Hepatic stellate cell (primary cell): ENCODE results near the gene LRMDA.

Source experiments
- DNase-seq: peaks from one replicate; pipeline ENCODE4 v3.0.0; 2011; ENCODE audit warnings: low spot score

LRMDA gene

GRCh38 chr10:76306856-76307255 lies 875.4 kb downstream of the LRMDA start:
- no peak for DNase-seq

- DNase-seq = no peak
Measured at GRCh38 chr10:76309070-76309469, 877.6 kb downstream of the LRMDA start.

DNA sequence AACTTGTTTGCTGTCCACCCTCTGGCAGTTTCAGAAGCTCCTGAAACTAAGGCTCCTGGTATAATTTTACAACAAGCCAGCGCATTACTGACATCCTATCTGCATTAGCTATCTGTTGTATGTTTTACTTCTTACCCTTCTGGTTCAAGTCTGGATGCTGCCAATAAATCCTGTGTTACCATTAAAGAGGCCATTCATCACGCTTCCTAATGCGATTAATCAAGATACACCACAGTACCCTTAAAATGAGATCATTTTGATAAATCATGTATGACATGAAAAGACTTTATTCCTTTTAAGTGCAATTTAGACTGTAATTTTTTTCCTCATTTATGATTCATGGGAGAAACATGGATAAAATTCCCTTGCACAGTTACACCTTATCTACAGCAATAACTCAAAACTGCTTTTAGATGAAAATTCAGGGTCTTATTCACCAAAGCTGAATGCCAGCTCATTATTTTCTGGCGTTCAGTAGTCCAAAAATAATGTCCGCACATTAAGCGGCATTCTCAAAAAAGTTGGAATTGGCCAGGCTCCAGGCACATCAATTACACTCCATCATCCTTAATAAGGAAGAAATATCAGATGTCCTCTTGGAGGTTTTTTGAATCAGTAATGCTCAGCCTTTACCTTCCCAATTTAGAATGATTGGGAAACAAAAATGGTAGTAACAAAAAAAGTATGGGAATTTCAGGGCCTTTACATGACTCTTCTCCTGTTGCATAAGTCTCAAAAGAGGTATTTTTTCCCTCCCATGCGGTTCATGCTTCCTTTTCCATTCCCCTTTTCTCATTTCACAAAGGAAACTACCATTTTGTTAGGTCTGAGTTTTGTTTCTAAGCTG lies 878.5 kb downstream of the LRMDA start:
- no peak for DNase-seq

- DNase-seq = no peak
Measured at GRCh38 chr10:76310588-76311080, 879.2 kb downstream of the LRMDA start.

DNA sequence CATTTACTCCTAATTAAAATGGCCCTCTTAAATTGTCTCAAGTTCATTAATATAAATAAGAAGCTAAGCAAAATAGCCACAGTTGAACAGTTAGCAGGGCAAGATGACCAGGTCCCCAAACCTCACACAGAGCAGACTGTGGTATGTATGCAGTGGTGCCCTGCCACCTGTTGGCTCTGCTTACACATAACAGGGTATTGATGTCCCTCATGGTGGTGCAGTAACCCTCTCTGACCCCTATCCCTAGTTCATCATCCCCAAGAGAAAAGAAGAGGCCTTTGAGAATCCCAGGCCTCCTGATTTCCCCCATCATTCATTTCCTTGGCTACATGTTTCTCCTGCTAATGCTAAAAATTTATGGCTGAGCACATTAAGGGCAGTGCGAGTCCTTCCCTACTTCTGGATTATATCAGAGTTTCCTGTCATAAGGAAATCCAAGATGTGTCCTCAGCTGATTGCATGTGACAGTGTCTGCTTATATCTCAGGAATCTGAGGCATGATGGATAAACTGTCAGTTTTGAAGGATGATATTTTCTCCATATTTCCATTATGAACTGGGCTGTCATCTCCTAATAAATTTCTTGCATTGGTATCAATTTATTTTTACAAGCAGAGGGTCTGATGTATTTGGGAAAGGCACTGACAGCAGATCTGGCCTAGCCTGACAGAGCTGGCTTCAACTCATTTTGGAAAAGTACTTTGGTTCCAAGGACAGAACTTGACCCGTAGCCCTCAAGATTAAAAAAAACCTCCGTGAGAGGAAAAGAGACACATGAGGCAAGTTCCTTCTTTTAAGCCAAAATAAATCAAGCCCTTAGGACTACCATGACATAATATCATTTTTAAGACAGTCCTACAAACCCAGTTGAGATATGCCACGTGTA lies 880.6 kb downstream of the LRMDA start:
- DNase-seq = no peak

DNA sequence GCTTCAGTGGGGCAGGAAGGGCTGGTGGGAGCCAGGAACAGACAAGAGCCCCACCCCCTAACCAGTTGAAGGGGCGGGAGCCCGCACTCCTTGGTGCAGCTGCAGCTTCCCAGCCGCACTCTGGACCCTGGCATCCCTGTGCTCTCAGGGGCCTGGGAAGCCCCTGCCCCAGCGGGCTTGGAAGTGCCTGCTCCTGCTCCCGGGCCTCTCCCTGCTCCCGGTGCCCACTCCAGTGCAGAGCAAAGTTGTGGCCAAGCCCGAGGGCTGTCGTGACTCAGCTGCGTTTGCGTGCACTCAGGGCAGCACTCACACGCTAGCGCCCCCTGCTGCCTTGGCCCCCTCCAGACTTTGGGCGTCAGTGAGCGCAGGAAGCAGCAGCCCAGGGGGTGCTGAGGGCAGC lies 883.8 kb downstream of the LRMDA start:
- DNase-seq = no peak

DNA sequence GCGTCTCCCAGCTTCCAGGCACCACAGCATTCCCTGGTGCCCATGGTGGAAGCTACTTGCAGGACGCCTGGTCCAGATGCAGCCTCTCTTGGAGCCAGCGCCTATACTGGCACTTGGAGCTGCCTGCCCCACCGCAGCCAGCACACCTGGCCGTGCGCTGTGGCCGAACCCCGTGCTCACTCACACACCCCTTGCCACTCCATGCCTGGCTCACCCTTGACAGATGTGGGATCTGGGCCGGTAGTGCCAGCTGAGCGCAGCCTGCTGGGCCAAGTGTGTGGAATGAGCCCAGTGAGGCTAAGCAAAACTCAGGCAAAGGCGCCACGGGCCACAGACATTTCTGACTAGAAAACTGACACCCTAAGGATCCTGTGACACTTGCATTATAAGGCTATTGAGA lies 884.8 kb downstream of the LRMDA start:
- DNase-seq = no peak

DNA sequence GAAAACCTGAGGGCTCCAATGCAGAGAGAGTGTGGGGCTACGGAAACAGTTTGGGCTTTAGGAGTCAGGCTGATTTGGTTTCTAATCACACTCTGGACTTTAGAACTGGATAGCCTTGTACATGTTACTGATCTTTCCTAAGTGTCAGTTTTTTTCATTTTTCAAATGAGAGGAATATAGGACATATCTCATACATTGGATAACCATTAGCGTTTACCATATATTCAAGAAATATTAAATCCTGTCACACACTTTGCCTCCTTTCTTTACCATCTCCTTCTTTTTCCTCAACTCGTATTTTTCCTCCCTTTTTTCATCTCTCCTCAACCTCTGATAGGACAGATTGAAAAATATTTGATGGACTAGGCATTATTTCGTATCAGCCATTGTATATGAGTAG lies 885.7 kb downstream of the LRMDA start:
- no peak for DNase-seq

DNA sequence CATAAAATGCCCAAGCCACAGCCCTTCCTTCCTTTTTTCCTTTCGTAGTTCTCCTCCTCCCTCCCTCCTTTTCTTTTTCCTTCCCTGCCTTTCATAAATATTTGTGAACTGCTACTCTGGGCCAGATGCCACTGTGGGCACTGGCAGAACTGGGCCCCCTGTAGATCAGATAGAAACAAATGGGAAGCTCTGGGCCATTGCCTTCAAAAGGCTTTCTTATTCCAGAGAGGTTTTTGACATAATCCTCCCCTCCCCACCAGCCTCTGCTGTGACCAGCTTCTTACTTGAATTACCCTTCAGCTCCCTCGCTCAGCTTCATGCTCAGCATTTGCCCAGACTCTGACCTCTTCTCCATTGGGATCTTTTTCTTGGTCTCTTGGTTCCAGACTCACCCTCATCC lies 886.8 kb downstream of the LRMDA start:
- no peak for DNase-seq

- no peak for DNase-seq
Measured at GRCh38 chr10:76319661-76320060, 888.2 kb downstream of the LRMDA start.

GRCh38 chr10:76324283-76324682 lies 892.9 kb downstream of the LRMDA start:
- no peak for DNase-seq

DNA sequence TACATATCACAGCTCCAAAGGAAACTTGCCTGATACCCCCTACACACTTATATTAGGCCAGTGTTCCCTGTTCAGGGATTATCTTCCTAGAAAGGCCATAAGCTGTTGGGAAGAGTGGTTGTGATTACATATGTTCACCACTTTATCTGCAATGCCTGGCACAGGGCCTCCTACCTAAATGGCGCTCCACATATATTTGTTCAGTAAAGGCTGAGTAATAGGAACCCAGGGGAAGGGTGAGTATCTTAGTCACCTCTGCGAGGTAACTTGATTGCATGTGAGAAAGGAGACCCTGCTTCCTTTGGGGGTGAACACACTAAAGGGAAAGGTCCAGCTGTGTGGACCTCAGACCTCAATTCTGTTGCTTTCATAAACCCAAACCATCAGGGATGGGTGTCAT lies 896.0 kb downstream of the LRMDA start:
- no peak for DNase-seq

- DNase-seq = no peak
Measured at GRCh38 chr10:76328348-76328747, 896.9 kb downstream of the LRMDA start.

- DNase-seq = no peak
Measured at GRCh38 chr10:76329891-76330575, 898.6 kb downstream of the LRMDA start.

- DNase-seq = no peak
Measured at GRCh38 chr10:76331742-76332141, 900.3 kb downstream of the LRMDA start.

- DNase-seq = no peak
Measured at GRCh38 chr10:76333326-76333725, 901.9 kb downstream of the LRMDA start.

DNA sequence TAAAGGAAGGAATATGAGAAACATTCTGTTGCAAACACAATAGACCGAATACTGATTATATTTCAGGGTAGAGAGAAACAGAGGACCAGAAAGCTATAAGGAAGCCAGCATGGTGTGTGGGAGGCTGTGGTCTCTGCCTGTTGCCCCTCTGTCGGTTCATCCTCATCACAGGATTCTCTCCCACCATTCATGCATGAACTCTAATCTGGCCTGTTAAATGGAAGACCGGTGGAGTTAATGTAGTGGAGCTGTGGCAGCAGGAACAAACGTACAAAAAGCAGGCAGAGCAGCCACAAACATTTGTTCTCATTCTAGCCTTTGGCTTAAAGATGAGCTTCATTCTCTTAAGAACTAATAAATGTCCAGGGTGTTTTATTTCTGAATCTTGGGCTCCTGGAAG lies 902.4 kb downstream of the LRMDA start:
- DNase-seq = no peak

- no peak for DNase-seq
Measured at GRCh38 chr10:76334255-76334654, 902.8 kb downstream of the LRMDA start.

DNA sequence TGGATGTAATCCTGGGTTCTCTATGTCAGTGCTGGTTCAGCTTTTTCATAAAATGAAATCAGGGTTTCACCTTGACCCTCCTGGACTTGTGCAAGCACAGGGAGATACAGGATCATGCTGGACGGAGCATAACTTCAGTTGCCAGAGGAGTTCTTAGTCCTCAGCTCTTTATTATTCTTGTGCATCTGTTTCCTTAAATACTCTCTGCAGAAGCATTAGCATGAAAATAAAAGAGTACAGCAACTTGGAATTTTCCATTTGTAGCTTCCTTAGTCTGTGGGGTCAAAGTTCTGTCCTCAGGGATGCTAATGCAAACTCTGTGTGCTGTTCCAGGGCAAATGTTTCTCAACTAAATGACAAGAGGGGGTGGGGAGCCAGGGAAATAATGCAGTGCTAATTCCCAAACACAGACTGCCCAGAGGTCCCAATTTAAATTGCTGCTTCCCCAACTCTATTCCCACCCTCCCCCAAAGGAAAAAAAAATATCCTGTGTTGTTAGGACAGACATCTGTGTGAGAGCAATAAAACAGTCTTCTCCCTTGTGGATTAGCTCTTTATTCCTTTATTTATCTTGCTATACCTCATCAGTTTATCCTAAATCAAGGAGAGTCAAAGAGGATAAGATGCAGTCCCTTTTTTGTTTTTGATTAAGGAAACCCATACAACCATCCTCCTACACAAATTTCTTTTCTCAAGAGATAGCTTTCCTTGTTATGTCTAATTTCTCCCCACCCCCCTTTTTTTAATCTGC lies 905.0 kb downstream of the LRMDA start:
- no peak for DNase-seq

DNA sequence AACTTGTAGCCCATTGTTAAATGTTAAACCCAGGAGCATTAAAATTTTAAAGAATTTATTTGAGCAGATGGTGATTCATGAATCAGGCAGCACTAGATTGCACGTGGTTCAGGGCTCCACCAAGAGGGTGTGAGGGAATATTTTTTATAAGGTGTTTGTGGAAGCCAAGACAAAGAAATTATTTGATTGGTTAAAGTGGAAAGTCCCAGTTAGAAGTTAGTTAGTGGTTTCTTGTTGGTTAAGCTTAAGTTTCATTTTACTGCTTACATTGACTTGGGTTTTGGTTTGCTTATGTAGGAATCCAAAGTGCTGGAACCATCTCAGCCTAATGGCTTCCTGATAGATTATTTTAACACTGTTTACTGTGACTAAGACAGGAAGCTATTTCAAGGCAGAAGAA lies 906.2 kb downstream of the LRMDA start:
- DNase-seq = no peak

DNA sequence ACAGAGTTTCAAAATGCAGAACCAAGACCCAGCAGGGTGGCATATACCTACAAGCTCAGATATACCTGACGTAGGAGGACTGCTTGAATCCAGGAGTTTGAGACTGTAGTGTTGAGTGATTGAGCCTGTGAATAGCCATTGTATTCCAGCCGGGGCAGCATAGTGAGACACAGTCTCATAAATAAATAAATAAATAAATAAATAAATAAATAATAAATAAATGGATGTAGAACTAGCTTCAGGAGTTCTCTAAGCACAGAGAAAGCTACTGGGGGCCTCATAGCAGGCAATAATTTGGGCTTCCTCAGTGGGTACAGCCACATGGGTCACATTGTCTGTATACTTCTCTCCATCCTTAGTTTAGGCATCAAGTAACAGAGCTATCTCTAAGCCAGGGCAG lies 906.8 kb downstream of the LRMDA start:
- DNase-seq = no peak

GRCh38 chr10:76341740-76342139 lies 910.3 kb downstream of the LRMDA start:
- no peak for DNase-seq
